ENCODE measurements around the gene KDM4C. TPM values are rescaled to one million over a fixed set of nuclear protein-coding genes. Genes with fewer than 3 reads are reported as not detected.

KDM4C gene
- total RNA-seq, 2 experiments from 2014 or later = 51.5 to 60.3 TPM

DNA sequence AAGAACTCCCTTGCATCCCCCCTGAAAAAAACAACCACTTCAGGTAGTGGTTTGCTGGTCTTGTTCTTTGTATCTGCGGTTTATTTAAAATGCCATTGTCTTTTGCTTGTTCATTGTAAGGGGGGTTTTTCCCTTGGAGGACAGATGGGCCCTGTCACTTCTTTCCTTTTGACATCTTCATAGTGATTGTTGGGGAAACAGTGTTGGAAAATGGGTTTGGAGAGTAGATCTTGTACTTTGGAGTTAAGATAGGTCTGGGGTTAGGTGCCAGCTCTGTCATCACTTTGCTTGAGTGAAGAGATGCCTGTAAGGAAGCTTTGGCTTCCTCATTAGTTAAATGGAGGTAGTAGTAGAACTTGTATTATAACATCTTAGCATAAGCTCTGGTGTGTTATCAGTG is 112.4 kb downstream of the KDM4C start:
- H3K9me3 ChIP-seq (ENCODE audit: low read length) = no peaks in the 10 kb centered on the region
- no peak overlapping the region for H2AFZ ChIP-seq (ENCODE audit: low read length)
- H3K4me1 ChIP-seq (ENCODE audit: insufficient read depth, low read length, poor library complexity, severe bottlenecking) = no peaks in the 10 kb centered on the region
- intact Hi-C loops (cut with micrococcal nuclease; ENCODE audit: unreplicated experiment) = no loop called here
- H4K20me1 ChIP-seq (ENCODE audit: insufficient read depth, low read length) = no peaks in the 10 kb centered on the region
- H3K4me2 ChIP-seq (ENCODE audit: low read length) = no peak overlapping the region
- H3K9me2 ChIP-seq (ENCODE audit: insufficient read depth, low read length) = no peaks in the 10 kb centered on the region
- no peak for TF ChIP-seq EZH2phosphoT487 (IDR thresholded peaks at IDR 0.05; ENCODE audit: borderline replicate concordance, low read depth, low read length)
- TF ChIP-seq, protein P1, sequence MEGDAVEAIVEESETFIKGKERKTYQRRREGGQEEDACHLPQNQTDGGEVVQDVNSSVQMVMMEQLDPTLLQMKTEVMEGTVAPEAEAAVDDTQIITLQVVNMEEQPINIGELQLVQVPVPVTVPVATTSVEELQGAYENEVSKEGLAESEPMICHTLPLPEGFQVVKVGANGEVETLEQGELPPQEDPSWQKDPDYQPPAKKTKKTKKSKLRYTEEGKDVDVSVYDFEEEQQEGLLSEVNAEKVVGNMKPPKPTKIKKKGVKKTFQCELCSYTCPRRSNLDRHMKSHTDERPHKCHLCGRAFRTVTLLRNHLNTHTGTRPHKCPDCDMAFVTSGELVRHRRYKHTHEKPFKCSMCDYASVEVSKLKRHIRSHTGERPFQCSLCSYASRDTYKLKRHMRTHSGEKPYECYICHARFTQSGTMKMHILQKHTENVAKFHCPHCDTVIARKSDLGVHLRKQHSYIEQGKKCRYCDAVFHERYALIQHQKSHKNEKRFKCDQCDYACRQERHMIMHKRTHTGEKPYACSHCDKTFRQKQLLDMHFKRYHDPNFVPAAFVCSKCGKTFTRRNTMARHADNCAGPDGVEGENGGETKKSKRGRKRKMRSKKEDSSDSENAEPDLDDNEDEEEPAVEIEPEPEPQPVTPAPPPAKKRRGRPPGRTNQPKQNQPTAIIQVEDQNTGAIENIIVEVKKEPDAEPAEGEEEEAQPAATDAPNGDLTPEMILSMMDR (conservative IDR thresholded peaks at IDR 0.05; ENCODE audit: low read length) = no peak
- POLR2A ChIA-PET = interaction anchor here (0.7 kb wide), 1 partner anchor 23 kb away, joined by 3 read pairs; no protein-coding TSS in a partner anchor
- no peaks in the 10 kb centered on the region for H3K36me3 ChIP-seq (ENCODE audit: insufficient read depth, low read length)
- H3K27ac ChIP-seq (ENCODE audit: low read depth, low read length, poor library complexity, severe bottlenecking) = no peak overlapping the region
- no peaks in the 10 kb centered on the region for H3K79me2 ChIP-seq (ENCODE audit: insufficient read depth, low read depth, low read length)
- no peak overlapping the region for H3K4me3 ChIP-seq (ENCODE audit: low read depth, low read length, poor library complexity, severe bottlenecking)
- no peak for DNase-seq (ENCODE audit: low spot score)
- CTCF ChIA-PET (ENCODE audit: unreplicated experiment) = no interaction called here
- BruUV-seq (replicated peaks) = no TSS peak

DNA sequence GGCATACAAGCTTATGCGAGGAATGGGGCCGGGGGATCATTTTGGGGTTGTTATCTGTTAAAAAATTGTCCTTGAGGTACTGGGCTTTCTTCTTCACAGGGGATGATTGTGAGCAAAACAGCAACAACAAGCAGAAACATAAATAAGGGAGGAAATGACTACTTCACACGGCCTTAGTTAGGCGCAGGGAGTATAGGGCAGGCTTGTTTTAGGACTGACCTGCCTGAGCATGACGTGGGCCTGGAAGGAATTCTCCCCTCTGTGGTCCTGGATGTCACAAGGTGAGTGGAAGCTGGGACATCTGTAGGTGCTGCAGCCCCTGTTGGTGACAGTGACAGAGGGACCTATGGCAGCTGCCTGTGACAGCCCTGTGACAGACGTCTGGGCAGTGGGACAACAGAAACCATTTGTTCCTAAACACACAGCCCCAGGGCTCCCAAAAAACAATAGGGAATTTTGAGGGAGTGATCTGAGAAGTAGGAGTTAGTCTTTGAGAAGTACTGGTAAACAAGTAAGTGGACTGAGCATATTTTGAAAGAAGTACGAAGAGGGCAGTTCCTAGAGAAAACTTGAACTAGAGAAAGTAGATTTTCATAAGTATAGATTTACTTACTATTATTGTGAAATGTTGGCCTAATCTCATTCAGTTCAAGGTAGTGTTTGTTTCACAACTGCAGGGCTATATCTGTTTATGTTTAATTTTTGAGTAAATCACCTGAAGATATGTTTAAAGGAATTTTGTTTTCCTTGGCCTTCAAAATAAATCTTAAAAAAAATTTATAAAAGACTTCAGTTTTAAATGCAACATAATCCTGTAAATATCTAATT is 113.1 kb downstream of the KDM4C start:
- TF ChIP-seq, protein P1 (conservative IDR thresholded peaks at IDR 0.05; ENCODE audit: low read length) = no peak
- no peak for TF ChIP-seq EZH2phosphoT487 (IDR thresholded peaks at IDR 0.05; ENCODE audit: borderline replicate concordance, low read depth, low read length)
- Histone ChIP-seq H3K9me3 (ENCODE audit: low read length) (no peaks in the 10 kb centered on the region), H3K79me2 (ENCODE audit: insufficient read depth, low read depth, low read length) (no peaks in the 10 kb centered on the region), H3K27ac (ENCODE audit: low read depth, low read length, poor library complexity, severe bottlenecking) (no peak overlapping the region), H3K4me1 (ENCODE audit: insufficient read depth, low read length, poor library complexity, severe bottlenecking) (no peaks in the 10 kb centered on the region), H3K4me2 (ENCODE audit: low read length) (no peak overlapping the region), H3K4me3 (ENCODE audit: low read depth, low read length, poor library complexity, severe bottlenecking) (no peak overlapping the region), H3K36me3 (ENCODE audit: insufficient read depth, low read length) (no peaks in the 10 kb centered on the region), H4K20me1 (ENCODE audit: insufficient read depth, low read length) (no peaks in the 10 kb centered on the region), H2AFZ (ENCODE audit: low read length) (no peak overlapping the region), H3K9me2 (ENCODE audit: insufficient read depth, low read length) (no peaks in the 10 kb centered on the region)
- POLR2A ChIA-PET = interaction anchor here (0.6 to 1.1 kb wide), 3 partner anchors 16 to 24 kb away, joined by 3 to 6 read pairs (median 3); no protein-coding TSS in a partner anchor
- DNase-seq (ENCODE audit: low spot score) = no peak
- intact Hi-C loops (cut with micrococcal nuclease; ENCODE audit: unreplicated experiment) = no loop called here
- CTCF ChIA-PET (ENCODE audit: unreplicated experiment) = no interaction called here
- BruUV-seq (replicated peaks) = no TSS peak

DNA sequence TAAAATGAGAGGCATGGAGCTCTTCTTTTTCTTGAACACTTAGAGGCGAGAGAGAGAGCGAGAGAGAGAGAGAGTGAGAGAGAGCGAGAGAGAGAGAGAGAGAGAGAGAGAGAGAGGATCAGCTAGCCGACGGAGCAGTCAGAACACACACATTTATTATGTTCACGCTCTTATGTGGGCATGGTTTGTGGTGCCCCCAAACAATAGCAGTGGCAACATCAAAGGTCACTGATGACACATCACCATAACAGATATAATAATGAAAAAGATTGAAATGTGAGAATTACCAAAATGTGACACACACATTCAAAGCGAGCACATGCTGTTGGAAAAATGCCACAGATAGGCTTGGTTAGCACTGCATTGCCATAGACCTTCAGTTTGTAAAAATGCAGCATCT is 116.1 kb downstream of the KDM4C start:
- Histone ChIP-seq H3K4me1 (ENCODE audit: insufficient read depth, low read length, poor library complexity, severe bottlenecking) (no peaks in the 10 kb centered on the region), H3K9me3 (ENCODE audit: low read length) (no peaks in the 10 kb centered on the region), H3K79me2 (ENCODE audit: insufficient read depth, low read depth, low read length) (no peaks in the 10 kb centered on the region), H3K4me2 (ENCODE audit: low read length) (no peak overlapping the region), H3K4me3 (ENCODE audit: low read depth, low read length, poor library complexity, severe bottlenecking) (no peak overlapping the region), H2AFZ (ENCODE audit: low read length) (no peak overlapping the region), H3K36me3 (ENCODE audit: insufficient read depth, low read length) (no peaks in the 10 kb centered on the region), H3K9me2 (ENCODE audit: insufficient read depth, low read length) (no peaks in the 10 kb centered on the region), H3K27ac (ENCODE audit: low read depth, low read length, poor library complexity, severe bottlenecking) (no peak overlapping the region), H4K20me1 (ENCODE audit: insufficient read depth, low read length) (no peaks in the 10 kb centered on the region)
- no TSS peak for BruUV-seq (replicated peaks)
- intact Hi-C loops (cut with micrococcal nuclease; ENCODE audit: unreplicated experiment) = no loop called here
- no peak for TF ChIP-seq EZH2phosphoT487 (IDR thresholded peaks at IDR 0.05; ENCODE audit: borderline replicate concordance, low read depth, low read length)
- TF ChIP-seq, protein P1 (conservative IDR thresholded peaks at IDR 0.05; ENCODE audit: low read length) = no peak
- ChIA-PET CTCF (ENCODE audit: unreplicated experiment) (no interaction called here), POLR2A (interaction anchor here (0.6 kb wide), 2 partner anchors 29 to 666 kb away, joined by 3 to 4 read pairs; no protein-coding TSS in a partner anchor)
- no peak for DNase-seq (ENCODE audit: low spot score)
